HG02678 (cell line): ENCODE measurements around the gene ZMAT5.

Experiments
- ATAC-seq: cut with Tn5 transposase; IDR thresholded peaks from one replicate; pipeline ENCODE4 v1.9.1; 2021; ENCODE audit warnings: mild to moderate bottlenecking, moderate library complexity; ENCODE audit not compliant: unreplicated experiment

ZMAT5 gene

DNA sequence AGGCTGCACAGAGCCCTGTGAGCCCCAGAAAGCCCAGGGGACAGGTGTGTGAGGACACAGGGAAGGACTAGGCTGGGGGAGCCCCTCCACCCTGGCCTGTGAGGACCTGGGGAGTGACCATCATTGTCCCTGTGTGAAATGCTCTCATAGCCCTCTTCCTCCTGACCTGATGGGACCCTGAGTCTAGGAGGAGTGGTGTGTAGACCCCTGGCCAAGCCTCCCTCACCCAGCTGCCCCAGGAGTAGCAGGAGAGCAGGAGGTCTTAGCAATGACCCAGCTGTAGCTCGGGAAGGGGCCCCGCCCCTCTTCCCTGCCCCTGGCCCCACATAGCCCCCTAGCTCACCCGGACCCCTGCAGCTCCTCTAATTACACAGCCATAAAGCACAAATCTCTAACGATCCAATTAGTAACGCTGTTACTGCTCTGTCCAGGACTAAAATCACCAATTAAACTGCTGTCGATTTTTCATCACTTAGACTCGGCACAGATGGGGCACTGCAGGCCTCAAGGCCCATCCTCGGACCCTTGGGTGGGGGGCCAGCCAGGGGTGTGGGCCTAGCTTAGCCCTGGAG, 53.6 kb downstream of the ZMAT5 start:
- ATAC-seq = no peak

DNA sequence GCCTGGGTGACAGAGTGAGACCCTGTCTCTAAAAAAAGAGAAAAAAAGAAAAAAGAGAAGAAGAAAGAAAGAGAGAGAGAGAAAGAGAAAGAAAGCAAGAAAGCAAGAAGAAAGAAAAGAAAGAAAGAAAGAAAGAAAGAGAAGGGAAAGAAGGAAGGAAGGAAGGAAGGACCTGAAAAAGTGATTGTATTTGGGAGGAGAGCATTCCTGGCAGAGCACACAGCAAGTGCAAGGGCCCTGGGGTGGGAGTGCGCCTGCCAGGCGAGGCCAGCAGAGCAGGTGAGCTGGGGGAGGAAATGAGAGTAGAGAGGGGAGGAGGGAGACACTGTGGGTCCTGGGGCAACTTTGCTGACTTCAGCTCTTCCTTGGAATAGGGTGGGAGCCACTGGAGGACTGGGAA, 54.7 kb downstream of the ZMAT5 start:
- no peak for ATAC-seq

DNA sequence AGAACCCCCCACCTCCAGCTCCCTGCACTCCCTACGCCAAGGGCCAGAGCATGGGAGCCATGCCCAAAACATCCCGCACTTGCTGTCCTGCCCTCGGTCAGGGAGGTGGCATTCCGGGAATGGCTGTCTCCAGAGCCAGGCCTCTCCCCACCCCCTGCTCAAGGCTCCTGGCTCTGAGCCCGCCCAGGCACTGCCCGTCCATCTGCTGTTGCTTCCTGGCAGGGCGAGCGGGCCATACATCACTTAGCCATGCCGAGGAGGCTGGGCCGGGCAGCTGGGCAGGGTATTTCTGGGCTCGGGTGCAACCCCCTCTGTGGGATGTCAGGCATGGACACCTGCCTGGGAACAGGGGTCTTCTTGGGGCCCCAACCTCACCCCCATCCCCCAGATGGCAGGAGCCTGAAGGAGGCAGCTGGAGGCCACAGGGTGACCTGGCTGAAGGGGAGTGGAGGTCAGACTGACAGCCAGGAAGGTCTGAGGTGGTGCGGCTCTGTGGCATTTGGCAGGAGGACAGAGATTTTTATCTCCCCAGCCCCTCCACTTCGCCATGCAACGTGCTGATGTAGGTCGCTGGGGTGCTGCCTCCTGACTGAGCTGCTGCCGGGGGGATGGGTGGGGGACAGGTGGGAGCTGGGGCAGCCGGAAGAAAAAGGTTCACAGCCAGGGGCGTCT, 55.7 kb downstream of the ZMAT5 start:
- ATAC-seq = no peak

DNA sequence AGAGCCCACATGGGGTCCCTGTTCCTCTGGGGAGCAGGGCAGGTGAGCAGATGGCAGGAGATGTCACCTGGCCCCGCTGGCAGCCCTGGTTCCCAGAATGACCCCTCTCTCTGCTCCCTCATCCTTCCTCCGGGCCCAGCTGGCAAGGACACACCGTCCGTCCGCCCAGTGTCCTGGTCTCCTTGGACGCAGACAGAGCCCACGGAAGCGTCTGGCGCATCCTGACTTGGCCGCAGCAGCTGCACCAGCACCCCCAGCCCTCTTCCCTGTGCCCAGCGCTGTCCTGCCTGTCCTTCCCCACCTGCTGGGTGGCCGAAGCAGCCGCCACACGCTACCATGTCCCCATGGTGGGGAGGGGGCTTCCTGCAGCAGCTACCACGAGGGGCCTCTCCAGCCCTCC, 56.6 kb downstream of the ZMAT5 start:
- no peak for ATAC-seq

DNA sequence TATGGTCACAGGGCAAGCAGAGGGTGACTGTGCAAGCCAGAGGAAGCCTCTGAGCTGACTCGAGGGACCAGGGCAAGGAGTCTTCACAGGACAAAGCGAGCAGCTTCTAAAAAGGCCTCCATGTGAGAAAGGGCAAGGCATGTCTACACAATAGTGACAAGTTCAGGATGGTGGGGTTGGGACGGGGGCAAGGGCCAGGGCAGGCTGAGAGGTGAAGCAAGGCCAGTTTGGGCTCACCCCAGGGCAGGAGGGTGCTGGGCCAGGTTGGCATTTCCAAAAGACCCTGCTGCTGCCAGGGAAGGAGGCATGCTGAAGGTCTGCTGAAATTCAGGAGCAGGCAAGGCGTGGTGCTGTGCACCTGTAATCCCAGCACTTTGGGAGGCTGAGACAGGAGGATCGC, 59.3 kb downstream of the ZMAT5 start:
- no peak for ATAC-seq

DNA sequence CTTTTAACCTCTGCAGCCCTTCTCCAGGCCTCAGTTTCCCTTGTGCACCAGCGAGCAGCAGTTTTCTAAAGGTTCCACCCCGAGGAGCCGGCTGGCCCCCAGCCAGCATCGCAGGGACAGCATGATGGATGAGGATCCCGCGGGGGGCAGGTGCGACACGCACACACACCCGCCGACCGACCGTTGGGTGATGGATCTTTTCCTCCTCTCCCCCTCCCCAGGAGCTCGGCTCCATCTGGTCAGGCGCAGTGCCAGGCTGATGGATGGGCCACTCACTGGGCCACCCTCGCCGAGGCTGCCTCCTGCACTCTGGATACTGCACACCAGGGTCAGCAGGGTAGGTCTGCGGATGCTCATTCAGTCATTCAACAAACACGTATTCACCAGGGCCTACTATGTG, 59.8 kb downstream of the ZMAT5 start:
- ATAC-seq = no peak

DNA sequence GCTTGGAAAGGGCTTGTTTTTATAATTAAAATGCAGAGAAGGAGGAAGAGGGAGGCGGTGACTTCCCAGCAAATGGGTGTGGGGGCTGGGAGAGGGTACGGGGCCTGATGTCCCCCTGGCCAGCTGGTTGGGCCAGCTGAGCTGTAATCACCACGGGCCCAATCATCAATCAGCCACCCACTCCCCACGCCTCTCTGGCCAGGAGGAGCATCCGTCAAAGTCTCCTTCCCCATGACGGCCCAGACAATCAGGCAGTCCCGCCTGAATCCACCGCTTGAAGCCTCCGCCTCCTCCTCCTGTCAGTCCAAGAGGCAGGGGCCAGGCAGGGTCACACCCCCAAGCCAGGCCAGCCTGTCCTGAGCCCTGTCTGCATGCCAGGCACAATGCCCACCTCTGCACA, 60.3 kb downstream of the ZMAT5 start:
- ATAC-seq = no peak

DNA sequence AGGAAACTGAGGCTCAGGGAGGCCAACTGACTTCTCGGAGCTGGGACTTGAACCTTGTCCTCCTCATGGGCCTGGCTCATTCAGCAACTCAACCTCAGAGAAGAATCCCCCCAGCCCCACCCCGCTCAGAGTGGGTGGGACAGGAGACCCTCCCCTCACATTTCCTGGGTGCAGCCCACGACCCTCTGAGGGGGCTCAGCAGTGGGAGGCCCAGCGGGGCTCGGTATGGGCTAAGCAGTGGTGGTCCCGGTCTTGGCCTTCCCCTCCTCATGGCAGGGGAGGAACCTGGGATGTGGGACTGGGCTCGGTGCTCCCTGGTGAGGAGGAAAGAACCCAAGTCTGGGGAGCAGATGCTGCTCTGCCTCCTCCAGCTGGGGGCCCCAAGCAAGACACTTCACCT, 61.2 kb downstream of the ZMAT5 start:
- ATAC-seq = no peak

DNA sequence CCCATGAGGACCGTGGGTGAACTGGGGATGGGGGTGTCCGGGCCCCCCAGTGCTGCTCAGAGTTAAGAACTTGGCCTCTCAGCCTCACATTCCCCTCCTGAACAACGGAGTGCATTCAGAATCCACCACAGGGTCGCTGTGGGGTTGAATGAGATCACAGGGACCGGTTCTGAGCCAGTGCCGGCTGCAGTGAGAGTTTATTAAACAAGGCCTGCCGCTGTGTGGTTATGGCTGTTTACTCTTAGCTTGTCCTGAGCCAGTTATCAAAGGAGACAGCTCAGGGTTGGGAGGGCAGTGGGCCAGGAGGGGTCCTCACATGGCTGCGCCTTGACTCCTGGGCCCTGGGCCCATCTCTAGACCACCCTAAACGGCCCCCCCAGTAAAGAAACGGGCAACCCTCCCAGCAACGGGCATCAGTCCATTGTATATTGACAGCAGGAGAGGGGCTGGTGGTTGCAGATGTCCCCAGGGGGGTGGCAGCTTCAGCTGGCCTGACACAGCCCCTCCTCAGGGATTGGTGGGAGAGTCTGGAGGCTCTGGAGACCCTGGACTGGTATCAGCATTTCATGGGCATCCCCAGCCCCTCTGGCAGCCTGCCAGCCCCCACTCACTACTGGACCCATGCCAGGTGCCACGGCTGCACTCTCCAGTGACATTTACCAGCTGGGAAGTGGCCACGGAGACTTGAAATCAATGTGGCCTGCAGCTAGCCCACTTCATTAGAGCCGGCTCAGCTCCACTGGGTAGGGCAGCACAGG, 62.1 kb downstream of the ZMAT5 start:
- no peak for ATAC-seq

DNA sequence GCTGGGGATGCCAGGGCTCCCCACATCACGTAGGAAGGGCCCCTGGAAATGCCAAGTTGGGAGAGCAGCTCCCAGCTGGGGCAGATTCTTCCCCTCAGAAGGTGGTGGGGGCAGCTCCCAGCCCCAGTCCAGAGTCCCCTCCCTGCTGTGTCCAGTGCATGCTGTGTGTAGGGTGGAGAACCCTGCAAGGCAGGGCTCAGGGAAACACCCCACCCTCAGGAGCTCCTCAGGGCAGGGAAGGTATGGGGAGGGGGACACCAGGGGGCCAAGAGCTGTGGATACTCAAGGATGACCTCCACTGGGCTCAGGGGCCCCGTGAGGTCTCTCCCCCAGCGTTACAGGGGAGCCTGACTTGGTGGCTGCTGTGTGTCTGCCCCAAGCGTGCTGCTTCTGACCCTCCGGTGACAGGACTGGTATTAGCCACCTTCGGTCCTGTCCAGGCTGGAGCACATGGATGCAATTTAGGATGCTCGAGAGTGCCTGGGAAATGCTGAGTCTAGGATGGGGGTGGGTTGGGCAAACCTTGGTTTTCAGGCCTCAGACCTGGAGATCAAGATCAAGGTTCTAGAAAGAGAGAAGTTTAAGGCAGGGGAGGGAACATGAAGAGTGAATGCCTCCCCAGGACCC, 63.1 kb downstream of the ZMAT5 start:
- no peak for ATAC-seq

DNA sequence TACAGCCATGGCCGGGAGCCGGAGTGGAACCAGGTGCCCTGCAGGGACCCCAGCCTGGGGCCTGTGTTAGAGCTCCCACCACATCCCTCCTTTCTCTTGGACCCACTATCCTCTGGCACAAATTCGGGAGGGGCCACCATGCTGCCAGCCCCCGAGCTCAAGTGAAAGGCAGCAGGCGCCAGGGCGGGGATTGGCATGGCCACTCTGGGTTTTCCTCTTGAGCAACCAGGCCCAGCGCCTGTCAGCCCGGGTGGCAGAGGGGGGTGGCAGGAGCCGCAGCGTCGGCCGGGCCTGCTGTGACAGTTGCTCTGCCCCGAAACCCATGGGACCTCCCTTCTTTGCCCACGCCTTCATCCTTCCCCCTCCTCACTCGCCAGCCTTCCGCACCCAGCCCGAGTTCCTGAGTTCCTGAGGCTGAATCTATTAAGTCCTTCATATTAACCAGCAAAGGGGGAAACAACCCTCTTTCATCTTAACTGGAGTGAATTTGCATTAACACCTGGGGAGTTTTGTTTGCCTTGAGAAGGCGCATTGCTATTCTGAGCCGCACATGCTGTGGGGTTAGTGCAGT, 63.8 kb downstream of the ZMAT5 start:
- ATAC-seq = no peak

DNA sequence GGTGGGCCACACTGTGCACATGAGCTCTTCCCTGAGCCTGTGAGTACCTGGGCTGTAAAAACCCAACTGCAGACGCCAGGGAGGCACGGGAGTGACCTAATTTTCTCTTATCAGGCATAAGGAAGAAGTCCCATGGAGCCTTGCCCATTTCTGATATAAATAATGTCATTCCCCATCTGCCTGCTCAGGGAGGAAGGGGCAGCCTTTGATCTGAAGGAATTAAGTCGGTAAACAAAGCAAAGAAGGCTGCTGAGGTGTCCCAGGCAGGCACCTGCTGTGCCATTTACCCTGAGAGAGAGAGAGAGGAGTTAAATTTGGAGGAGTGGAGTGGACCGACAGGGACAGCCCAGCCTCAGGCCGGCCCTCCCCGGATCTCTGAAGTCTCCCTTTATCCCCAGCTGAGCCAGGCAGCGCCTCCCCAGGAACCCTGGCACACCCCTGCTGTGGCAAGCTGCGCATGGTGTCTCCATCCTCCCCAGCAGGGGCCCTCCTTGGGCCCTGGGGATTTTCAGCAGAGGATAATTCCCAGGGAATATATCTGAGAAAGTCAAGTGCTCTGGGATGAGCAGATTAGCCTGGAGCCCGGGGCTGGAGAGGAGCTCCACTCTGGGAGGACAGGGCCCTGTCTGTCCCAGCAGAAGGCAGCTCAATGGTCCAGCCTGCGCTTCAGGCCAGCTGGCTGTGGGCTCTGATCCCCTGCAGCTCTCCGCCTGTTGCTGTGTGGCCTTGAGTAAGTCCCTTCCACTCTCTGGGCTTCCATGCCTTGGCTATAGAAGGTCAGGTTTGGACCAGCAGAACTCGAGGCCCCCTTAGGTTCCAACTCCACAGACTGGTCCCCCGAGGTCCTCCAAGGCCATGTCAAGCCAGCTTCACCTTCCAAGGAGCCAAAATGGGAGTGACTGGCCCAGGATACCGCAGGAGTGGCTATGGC, 64.5 kb downstream of the ZMAT5 start:
- ATAC-seq = no peak

DNA sequence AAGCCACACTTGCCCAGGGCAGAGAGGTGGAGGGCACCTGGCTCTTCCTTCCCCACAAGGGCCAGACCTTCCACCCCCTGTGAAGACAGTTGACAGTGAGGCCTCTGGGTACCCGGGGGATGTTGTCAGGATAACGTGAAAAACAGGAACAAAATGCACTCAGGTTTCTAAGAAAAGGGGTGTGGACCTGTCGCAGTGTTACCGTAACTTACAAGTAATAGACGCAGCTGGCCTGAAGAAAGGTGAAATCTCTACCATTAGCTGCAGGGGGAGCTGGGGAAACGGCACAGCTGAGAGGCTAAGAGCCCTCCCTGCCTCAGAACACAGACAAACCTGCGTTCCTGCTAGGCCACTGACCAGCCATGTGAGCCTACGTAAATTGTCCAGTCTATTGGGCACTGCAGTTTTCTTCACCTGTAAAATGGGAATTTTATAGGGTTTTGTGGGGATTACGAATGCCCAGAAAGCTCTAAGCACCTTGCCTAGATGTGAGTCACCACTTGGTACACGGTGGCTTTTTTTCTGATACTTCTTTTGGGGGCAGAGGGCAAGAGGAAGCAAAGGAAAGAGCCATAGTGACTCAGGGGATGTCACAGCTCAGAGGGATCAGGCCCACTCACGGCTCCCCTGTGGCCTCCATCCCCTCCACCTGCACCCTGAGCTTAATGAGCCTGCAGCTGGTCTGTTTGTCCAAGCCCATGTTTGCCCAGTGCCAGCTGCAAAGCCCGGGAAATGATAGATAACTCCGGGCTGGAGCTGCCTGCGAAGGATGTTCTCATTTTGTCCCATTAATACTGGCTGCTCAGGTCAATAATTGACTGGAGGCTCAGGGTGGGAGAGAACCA, 65.4 kb downstream of the ZMAT5 start:
- no peak for ATAC-seq

DNA sequence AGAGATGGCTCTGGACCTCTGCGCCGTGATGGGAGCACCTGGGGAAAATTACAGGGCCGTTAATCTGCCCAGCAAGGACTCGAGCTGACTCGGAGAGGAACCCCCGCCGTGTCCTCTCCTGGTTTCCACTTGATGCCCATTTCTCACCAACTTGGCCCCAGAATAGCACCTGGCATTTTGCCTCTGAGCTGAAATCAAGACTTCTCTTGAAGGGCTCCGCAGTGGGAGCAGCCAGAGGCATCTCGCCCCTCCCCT, 66.0 kb downstream of the ZMAT5 start:
- ATAC-seq = no peak

DNA sequence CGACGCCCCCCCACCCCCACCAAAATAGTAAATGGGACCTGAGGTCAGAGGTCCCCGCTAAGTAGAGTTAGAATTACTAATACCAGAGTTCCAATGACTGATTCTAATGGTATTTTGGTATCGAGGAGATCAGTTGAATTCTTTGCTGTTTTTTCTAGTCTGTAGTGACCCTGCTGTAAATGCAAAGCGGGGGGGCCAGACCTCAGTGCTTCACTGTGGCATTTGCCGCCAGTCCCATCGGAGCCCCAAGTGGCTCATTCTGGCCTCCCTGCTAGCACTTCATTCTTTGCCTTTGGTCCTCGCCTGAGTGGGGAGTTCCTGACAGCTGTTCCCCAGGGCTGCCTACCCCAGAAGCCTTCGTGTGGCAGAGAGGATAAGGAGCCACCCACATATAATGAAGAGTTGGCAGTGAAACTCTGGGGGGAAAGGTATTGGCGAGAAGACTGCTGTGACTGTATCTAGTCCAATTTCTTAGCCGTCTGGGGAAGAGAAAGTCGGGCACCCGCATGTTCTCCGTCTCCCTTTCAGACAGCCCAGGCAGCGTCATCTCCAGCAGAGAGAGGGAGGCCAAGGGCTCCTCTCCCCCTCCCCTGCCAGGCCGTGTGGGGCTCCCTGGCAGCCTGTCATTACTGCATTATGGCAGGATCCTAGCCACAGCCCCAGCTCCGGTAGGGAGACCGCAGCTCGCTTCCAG, 66.5 kb downstream of the ZMAT5 start:
- no peak for ATAC-seq

DNA sequence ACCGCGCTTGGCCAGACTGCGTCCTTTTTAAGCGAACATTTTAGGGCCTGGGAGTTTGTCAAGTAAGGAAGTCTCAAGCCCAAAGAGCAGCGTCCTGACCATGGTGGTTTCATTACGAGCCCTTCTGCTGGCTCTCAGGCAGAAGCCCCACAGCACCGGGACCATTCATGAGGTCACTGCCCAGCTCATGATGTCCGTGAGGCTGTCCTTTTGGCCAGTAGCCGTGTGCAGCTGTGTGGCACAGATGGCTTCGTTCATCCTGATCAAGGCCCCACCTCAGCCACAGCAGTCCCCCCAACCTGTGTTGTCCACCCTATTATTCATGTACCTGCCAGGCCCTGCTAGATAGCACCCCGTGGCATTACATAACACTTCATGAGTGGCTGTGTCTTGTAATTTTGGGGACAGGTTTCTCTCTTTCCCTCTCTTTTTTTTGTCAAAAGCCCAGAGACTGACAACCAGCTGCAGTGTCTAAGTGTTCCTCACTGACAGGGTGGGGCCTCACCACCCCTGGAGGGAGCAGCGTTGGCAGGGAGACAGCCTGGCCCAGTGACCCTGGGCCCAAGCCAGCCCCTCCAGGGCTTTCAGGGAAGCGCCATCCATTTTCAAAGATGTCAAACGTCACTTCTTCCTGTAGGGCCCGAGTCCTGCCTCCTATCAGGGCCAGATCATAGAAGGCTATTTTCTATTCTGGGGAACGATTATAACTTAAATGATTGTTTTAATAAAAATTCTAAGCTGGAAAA, 68.8 kb downstream of the ZMAT5 start:
- ATAC-seq = no peak

DNA sequence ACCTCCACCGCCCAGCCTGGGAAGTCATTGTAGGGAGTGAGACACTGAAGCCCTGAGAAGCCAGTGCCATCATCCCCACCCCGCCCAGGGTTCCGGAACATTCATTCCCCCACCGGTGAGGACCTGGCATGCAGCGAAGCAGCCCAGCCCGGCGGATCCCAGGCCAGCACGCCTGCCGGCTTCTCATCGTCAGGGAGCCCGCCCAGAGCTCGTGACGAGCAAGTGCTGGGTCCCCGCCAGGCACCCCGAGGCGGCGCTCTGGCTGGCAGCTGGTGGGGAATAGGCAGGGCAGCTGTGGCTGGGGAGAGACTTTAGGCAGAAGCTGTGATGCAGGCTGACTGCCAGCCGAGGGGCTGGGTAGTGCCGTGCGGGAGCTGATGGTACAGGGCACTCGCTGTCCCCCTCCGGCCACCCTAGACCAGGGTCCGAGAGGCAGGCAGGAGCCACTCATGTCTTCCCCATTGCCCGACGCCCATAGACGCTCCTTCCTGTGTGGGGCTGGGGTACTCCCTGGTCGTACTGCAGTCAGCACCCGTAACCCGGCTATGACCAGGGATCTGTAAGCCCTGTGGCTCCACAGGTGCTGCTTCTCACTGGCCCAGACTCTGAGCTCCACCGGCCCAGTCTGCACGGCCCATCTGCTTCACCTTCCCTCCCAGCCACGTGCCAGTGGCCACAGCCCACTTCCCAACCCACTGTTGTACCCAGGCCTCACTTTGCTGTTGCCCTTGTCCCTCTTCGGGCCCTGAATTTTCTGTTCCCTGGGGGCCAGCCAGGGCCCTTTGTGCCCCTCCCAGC, 71.5 kb downstream of the ZMAT5 start:
- no peak for ATAC-seq

DNA sequence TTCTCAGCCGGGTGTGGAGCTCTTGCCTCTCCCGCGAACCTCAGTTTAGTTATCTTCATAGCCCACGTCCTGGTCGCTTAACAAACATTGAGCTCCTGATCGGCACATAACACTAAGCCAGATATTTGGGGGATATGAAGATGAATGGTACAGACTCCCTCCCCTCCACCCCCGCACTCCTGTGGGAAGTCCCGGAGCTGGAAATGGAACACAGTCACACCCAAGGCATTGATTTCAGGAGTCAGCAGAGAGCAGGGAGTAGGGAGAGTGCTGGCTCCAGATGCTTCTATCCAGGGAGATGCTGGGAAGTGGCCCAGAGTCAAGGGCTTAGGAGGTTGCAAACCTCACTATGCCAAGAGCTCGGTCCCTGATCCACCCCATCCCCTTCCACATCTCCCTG, 73.1 kb downstream of the ZMAT5 start:
- no peak for ATAC-seq
